Heart left ventricle (tissue), 13 donors: ENCODE measurements around the gene C2.

ENCODE experiments used
- CTCF ChIP-seq, 12 donors: fragments of 200-600 bp; sonication (generic) in 4 of 12; IDR thresholded peaks; one replicate each; pipeline versions ENCODE4 v1.5.0 to v1.8.0; 2018 to 2022; ENCODE audit warnings: antibody characterized with exemption in 12 of 12, mild to moderate bottlenecking in 5 of 12
- POLR2A ChIP-seq, 2 donors: fragments of 450-650 bp; IDR thresholded peaks; one replicate each; pipeline ENCODE4 v1.6.1; 2017; ENCODE audit warnings: antibody characterized with exemption in 2 of 2, mild to moderate bottlenecking in 2 of 2, moderate library complexity in 2 of 2
- donor health status: ischemic (EF 13 %, LVEDD 7.1; RV severe dilation, severe dysfunction).
- donor health status: DM: no; HTN: yes; CAD: no.
- donor health status: DM: no; HTN: no; CAD: no.
- donor health status: ischemic (EF 25% LVEDD 6.9; RV normal size, moderate dysfunction).
- donor health status: ischemic (EF 25% LVEDD 5.7; RV mildly dilated, moderate dysfunction).
- donor health status: ischemic (EF 35%, LVEDD 5.7; RV mildly dilated, moderate dysfunction).
- donor health status: nonischemic (EF 11% LVEDD 7.7; RV severe dilation, severe dysfunction).
- donor health status: DM: yes; HTN: yes; CAD: no.
- donor health status: PGD.
- donor health status: ischemic (EF 29% LVEDD 5.4; RV normal size, mild dysfunction).
- donor health status: nonischemic (EF 23%, LVEDD 6.1; RV moderate dilation, normal function).

GRCh38 chr6:31918069-31918720 is 9.3 kb upstream of the C2 start:
- TF ChIP-seq CTCF (IDR thresholded peaks at IDR 0.05) (no peak), POLR2A (IDR thresholded peaks at IDR 0.05) (no peak)
